Natural killer cell (primary cell): ENCODE measurements around the gene EPHB1. TPM values are rescaled to one million over a fixed set of nuclear protein-coding genes. Genes with fewer than 3 reads are reported as not detected.

Experiments used
- ATAC-seq, 3 donors: fragments of 150-1000 bp in 2 of 3; fragments of 200-7000 bp in 1 of 3; cut with Tn5 transposase; 1 replicate in 1 of 3; 2 replicates in 2 of 3; pipeline ENCODE4 v1.10.0; 2021; ENCODE audit warnings: mild to moderate bottlenecking in 2 of 3, moderate library complexity in 2 of 3
- DNase-seq, 2 donors: peaks; one replicate each; pipeline versions ENCODE4 v3.0.0 to v3.0.0-alpha.2; 2013 to 2021; ENCODE audit warnings: mixed read lengths in 1 of 2
- H3K27ac ChIP-seq: one replicate; pipeline ENCODE4 v1.5.1; 2013; ENCODE audit warnings: mild to moderate bottlenecking, low read length
- H3K27me3 ChIP-seq: one replicate; pipeline ENCODE4 v1.6.1; 2013; ENCODE audit warnings: low read length; ENCODE audit not compliant: control insufficient read depth, insufficient read depth
- H3K36me3 ChIP-seq: one replicate; pipeline ENCODE4 v1.6.1; 2013; ENCODE audit warnings: low read length; ENCODE audit not compliant: control insufficient read depth, insufficient read depth
- H3K4me1 ChIP-seq: one replicate; pipeline ENCODE4 v1.6.1; 2013; ENCODE audit warnings: low read length; ENCODE audit not compliant: control insufficient read depth, insufficient read depth
- H3K4me3 ChIP-seq: one replicate; pipeline ENCODE4 v1.5.1; 2013; ENCODE audit warnings: low read length
- H3K9me3 ChIP-seq: one replicate; pipeline ENCODE4 v1.6.1; 2013; ENCODE audit warnings: low read length; ENCODE audit not compliant: control insufficient read depth, insufficient read depth
- H3K27ac Mint-ChIP-seq, 2 donors: one replicate each; pipeline ENCODE4 v1.8.0; 2022; ENCODE audit warnings: mild to moderate bottlenecking in 2 of 2, mixed read lengths in 2 of 2, moderate library complexity in 1 of 2
- H3K27me3 Mint-ChIP-seq, 2 donors: one replicate each; pipeline ENCODE4 v1.8.0; 2022; ENCODE audit warnings: low read depth in 2 of 2, mixed read lengths in 2 of 2
- H3K36me3 Mint-ChIP-seq: one replicate; pipeline ENCODE4 v1.8.0; 2022; ENCODE audit warnings: mixed read lengths
- H3K4me1 Mint-ChIP-seq, 2 donors: one replicate each; pipeline ENCODE4 v1.8.0; 2022; ENCODE audit warnings: mixed read lengths in 2 of 2
- H3K4me3 Mint-ChIP-seq: one replicate; pipeline ENCODE4 v1.8.0; 2022; ENCODE audit warnings: mild to moderate bottlenecking, moderate library complexity, mixed read lengths
- H3K9me3 Mint-ChIP-seq, 2 donors: one replicate each; pipeline ENCODE4 v1.8.0; 2022; ENCODE audit warnings: mixed read lengths in 2 of 2
- CTCF ChIP-seq: fragments of 200-600 bp; IDR thresholded peaks from one replicate; pipeline ENCODE4 v1.8.0; 2022; ENCODE audit warnings: antibody characterized with exemption
- WGBS: methylation state at CpG from one replicate; pipeline ENCODE4 v1.1.7; 2013; ENCODE audit warnings: missing lambda C conversion rate; ENCODE audit not compliant: insufficient coverage; 5-methylcytosine and 5-hydroxymethylcytosine counted together
- intact Hi-C: fragments of 100-400 bp; cut with micrococcal nuclease; formaldehyde crosslinking; loops from one replicate; pipeline ENCODE4 v1.14.2; 2022
- total RNA-seq, 4 donors: library from RNA; stranded (reverse); fragments of 120-200 nt in 1 of 4; gene quantifications; one replicate each; pipeline versions ENCODE4 v1.2.3 to v1.2.4, GENCODE V29; 2013 to 2022

The EPHB1 gene
- total RNA-seq, 3 donors from 2014 or later (not counting 1 experiment from before 2014, with no cell fraction given) = 0.60 TPM; not detected in 2

- H3K27ac ChIP-seq = no peak overlapping the region
- Mint-ChIP-seq H3K4me1 (no peaks in the 10 kb centered on the region), H3K4me3 (no peak overlapping the region), H3K9me3 (peaks cover 0 to 3% of the 10 kb centered on the region in 2 donors), H3K27me3 (peaks cover 8 to 24% of the 10 kb centered on the region in 2 donors), H3K36me3 (no peaks in the 10 kb centered on the region), H3K27ac (no peak overlapping the region)
- intact Hi-C loops = no loop called here
- H3K4me1 ChIP-seq = no peaks in the 10 kb centered on the region
- no peaks in the 10 kb centered on the region for H3K9me3 ChIP-seq
- no peaks in the 10 kb centered on the region for H3K36me3 ChIP-seq
- no peaks in the 10 kb centered on the region for H3K27me3 ChIP-seq
- WGBS = 89% methylated on average over 8 of the region's 8 CpGs
- no peak overlapping the region for H3K4me3 ChIP-seq
- ATAC-seq (no peak), DNase-seq (no peak)
- TF ChIP-seq CTCF = no peak
Measured at GRCh38 chr3:134872440-134873388, 77.7 kb downstream of the EPHB1 start.

GRCh38 chr3:134873789-134874188, 78.7 kb downstream of the EPHB1 start:
- DNase-seq (no peak), ATAC-seq (no peak)
- Histone ChIP-seq H3K27ac (no peak overlapping the region), H3K4me1 (no peaks in the 10 kb centered on the region), H3K36me3 (no peaks in the 10 kb centered on the region), H3K9me3 (no peaks in the 10 kb centered on the region), H3K4me3 (no peak overlapping the region), H3K27me3 (no peaks in the 10 kb centered on the region)
- Mint-ChIP-seq H3K27me3 (peaks cover 6 to 24% of the 10 kb centered on the region in 2 donors), H3K4me3 (no peak overlapping the region), H3K4me1 (no peaks in the 10 kb centered on the region), H3K36me3 (no peaks in the 10 kb centered on the region), H3K27ac (no peak overlapping the region), H3K9me3 (peaks cover 0 to 3% of the 10 kb centered on the region in 2 donors)
- intact Hi-C loops = no loop called here
- WGBS = no CpG with 5 or more reads among the region's 1 CpG
- TF ChIP-seq CTCF = no peak

- Histone ChIP-seq H3K4me3 (no peak overlapping the region), H3K9me3 (no peaks in the 10 kb centered on the region), H3K36me3 (no peaks in the 10 kb centered on the region), H3K27me3 (no peaks in the 10 kb centered on the region), H3K27ac (no peak overlapping the region), H3K4me1 (no peaks in the 10 kb centered on the region)
- 82% methylated on average over 10 of the region's 10 CpGs for WGBS
- Mint-ChIP-seq H3K4me1 (no peaks in the 10 kb centered on the region), H3K4me3 (no peak overlapping the region), H3K27ac (no peak overlapping the region), H3K36me3 (no peaks in the 10 kb centered on the region), H3K27me3 (peaks cover 6 to 24% of the 10 kb centered on the region in 2 donors), H3K9me3 (peaks cover 0 to 3% of the 10 kb centered on the region in 2 donors)
- no peak for TF ChIP-seq CTCF
- ATAC-seq = no peak
- DNase-seq = no peak
- intact Hi-C loops = no loop called here
Measured at GRCh38 chr3:134874737-134875413, 79.8 kb downstream of the EPHB1 start.
